Measurements from ENCODE around the gene CYGB.

CYGB gene

GRCh38 chr17:76513306-76513692 lies 24.2 kb downstream of the CYGB start:
- no peak overlapping the region for H2AFZ ChIP-seq (ENCODE audit: low read depth, low read length)
- ATAC-seq (ENCODE audit: insufficient read depth, low read depth) (no peak), DNase-seq (no peak)
- H3K27ac ChIP-seq (ENCODE audit: low read length), result no peak overlapping the region
- peaks cover 7% of the 10 kb centered on the region for H3K4me1 ChIP-seq (ENCODE audit: insufficient read depth, low read length)
- H3K4me3 ChIP-seq (ENCODE audit: low read depth in 1 of 2, low read length in 2 of 2), result no peak overlapping the region
- H3K9me3 ChIP-seq (ENCODE audit: insufficient read depth, low read length, severe bottlenecking), result no peaks in the 10 kb centered on the region
- H3K36me3 ChIP-seq (ENCODE audit: insufficient read depth, low read length), result no peaks in the 10 kb centered on the region
- TF ChIP-seq CTCF (IDR thresholded peaks at IDR 0.05; ENCODE audit: borderline replicate concordance, extremely low read depth, low read length, poor library complexity, severe bottlenecking), result no peak
- TF ChIP-seq EZH2 (IDR thresholded peaks at IDR 0.05; ENCODE audit: borderline replicate concordance, low read depth, low read length, severe bottlenecking), result no peak
- no peak overlapping the region for H3K4me2 ChIP-seq (ENCODE audit: insufficient read depth, low read length)
- H3K79me2 ChIP-seq (ENCODE audit: insufficient read depth, low read length), result no peaks in the 10 kb centered on the region
- no peaks in the 10 kb centered on the region for H3K27me3 ChIP-seq (ENCODE audit: insufficient read depth, low read length, poor library complexity)
- H4K20me1 ChIP-seq (ENCODE audit: insufficient read depth, low read length), result no peaks in the 10 kb centered on the region
- H3K9ac ChIP-seq (ENCODE audit: low read depth, low read length), result no peak overlapping the region

- no peaks in the 10 kb centered on the region for H3K36me3 ChIP-seq (ENCODE audit: insufficient read depth, low read length)
- H3K4me2 ChIP-seq (ENCODE audit: insufficient read depth, low read length), result no peak overlapping the region
- H3K9ac ChIP-seq (ENCODE audit: low read depth, low read length), result no peak overlapping the region
Observed at GRCh38 chr17:76512366-76513305, 24.9 kb downstream of the CYGB start.

GRCh38 chr17:76511668-76512365 lies 25.7 kb downstream of the CYGB start:
- H3K4me2 ChIP-seq (ENCODE audit: insufficient read depth, low read length), result no peak overlapping the region
- peaks cover 7% of the 10 kb centered on the region for H3K4me1 ChIP-seq (ENCODE audit: insufficient read depth, low read length)
- H2AFZ ChIP-seq (ENCODE audit: low read depth, low read length), result no peak overlapping the region
- H3K27me3 ChIP-seq (ENCODE audit: insufficient read depth, low read length, poor library complexity), result peaks cover 11% of the 10 kb centered on the region
- no peak overlapping the region for H3K4me3 ChIP-seq (ENCODE audit: low read depth in 1 of 2, low read length in 2 of 2)
- H3K36me3 ChIP-seq (ENCODE audit: insufficient read depth, low read length), result no peaks in the 10 kb centered on the region
- TF ChIP-seq CTCF (IDR thresholded peaks at IDR 0.05; ENCODE audit: borderline replicate concordance, extremely low read depth, low read length, poor library complexity, severe bottlenecking) (no peak), EZH2 (IDR thresholded peaks at IDR 0.05; ENCODE audit: borderline replicate concordance, low read depth, low read length, severe bottlenecking) (no peak)
- H3K79me2 ChIP-seq (ENCODE audit: insufficient read depth, low read length), result no peaks in the 10 kb centered on the region
- no peaks in the 10 kb centered on the region for H3K9me3 ChIP-seq (ENCODE audit: insufficient read depth, low read length, severe bottlenecking)
- DNase-seq (no peak), ATAC-seq (ENCODE audit: insufficient read depth, low read depth) (no peak)
- H3K27ac ChIP-seq (ENCODE audit: low read length), result no peak overlapping the region
- no peak overlapping the region for H3K9ac ChIP-seq (ENCODE audit: low read depth, low read length)
- H4K20me1 ChIP-seq (ENCODE audit: insufficient read depth, low read length), result no peaks in the 10 kb centered on the region

More at GRCh38 chr17:76512366-76513305, 24.9 kb downstream of the CYGB start:
- Histone ChIP-seq H3K9me3 (ENCODE audit: insufficient read depth, low read length, severe bottlenecking) (no peaks in the 10 kb centered on the region), H3K4me3 (ENCODE audit: low read depth in 1 of 2, low read length in 2 of 2) (no peak overlapping the region), H3K4me1 (ENCODE audit: insufficient read depth, low read length) (peaks cover 7% of the 10 kb centered on the region), H3K27me3 (ENCODE audit: insufficient read depth, low read length, poor library complexity) (peaks cover 5% of the 10 kb centered on the region), H4K20me1 (ENCODE audit: insufficient read depth, low read length) (no peaks in the 10 kb centered on the region), H3K27ac (ENCODE audit: low read length) (no peak overlapping the region), H3K79me2 (ENCODE audit: insufficient read depth, low read length) (no peaks in the 10 kb centered on the region), H2AFZ (ENCODE audit: low read depth, low read length) (no peak overlapping the region)
- TF ChIP-seq EZH2 (IDR thresholded peaks at IDR 0.05; ENCODE audit: borderline replicate concordance, low read depth, low read length, severe bottlenecking) (no peak), CTCF (IDR thresholded peaks at IDR 0.05; ENCODE audit: borderline replicate concordance, extremely low read depth, low read length, poor library complexity, severe bottlenecking) (no peak)
- DNase-seq (no peak), ATAC-seq (ENCODE audit: insufficient read depth, low read depth) (no peak)

Data from DND-41 (cell line).